ENCODE measurements around the gene PIM2.
"Not testable (repeated sequence)": the region's sequence is repeated elsewhere in the genome, so short reads cannot be mapped to it uniquely, and the experiment has no call there.

PIM2 gene

DNA sequence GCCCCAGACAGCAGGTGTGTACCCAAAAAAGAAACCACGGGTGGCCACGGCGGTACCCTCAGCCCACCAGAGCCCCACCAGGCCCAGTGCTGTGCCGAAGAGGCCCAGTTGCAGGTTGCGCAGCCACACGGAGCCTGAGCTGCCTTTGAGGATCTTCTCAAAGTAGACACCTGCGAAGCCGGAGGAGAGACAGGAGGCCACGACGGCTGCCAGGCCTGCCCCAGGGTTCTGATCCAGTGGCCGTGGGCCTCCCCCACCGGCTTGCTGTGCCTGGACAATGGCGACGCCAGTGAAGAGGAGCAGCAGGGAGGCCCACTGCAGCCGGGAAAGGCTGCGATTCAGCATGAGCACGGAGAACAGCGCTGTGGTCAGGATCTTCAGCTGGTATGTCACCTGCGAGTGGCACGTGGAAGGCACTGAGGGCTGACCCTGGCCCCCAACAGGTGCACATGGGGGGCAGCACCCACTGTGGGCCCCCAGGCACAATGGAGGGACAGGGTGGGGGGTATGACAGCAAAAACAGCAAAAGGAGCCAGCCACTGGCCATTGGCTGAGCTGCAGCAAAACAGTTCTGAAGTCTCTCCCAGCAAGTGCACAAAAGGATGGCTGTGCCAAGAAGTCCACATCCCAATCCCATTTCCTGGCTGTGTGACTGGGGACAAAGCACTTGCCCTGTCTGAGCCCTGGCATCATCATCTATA, 13.6 kb downstream of the PIM2 start:
- DNase-seq (ENCODE audit: low spot score): no peak

DNA sequence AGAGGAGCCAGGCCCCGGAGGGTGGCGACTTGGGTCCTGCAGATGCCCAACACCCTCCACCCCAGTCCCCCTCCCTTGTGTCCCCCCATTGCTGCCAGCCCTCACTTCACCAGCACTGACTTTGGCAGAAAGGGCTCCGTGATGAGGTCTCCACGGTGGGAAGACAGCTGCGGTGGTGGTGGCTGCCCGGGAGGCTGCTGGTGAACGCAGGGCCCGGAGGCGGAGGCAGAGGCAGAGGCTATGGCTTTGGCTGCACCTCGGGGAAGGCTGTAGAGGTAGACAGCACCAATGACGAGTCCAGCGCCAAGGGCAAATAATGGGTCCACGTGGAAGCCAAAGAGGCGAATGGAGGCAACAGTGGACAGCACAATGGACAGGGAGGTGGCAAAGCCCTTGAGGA, 14.2 kb downstream of the PIM2 start:
- DNase-seq (ENCODE audit: low spot score): no peak

DNA sequence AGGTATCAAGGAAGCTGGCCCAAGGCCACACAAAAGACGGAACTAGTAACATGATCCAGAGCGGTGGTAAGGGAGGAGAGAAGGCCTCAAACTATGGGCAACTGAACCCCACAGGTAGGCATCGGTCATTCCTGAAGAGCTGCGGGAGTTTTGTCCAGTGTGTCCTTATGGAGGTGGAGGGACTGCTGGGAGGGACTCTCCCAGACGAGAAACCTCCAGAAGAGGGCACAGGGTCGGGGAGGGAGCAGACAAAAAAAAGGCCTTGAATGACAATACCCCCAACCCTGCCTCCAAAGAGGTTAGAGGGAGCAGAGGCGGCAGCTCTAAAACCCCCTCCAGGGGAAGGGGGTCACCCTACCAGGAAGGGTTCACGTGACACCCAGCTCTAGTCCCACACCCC, 14.6 kb downstream of the PIM2 start:
- no peak for DNase-seq (ENCODE audit: low spot score)

DNA sequence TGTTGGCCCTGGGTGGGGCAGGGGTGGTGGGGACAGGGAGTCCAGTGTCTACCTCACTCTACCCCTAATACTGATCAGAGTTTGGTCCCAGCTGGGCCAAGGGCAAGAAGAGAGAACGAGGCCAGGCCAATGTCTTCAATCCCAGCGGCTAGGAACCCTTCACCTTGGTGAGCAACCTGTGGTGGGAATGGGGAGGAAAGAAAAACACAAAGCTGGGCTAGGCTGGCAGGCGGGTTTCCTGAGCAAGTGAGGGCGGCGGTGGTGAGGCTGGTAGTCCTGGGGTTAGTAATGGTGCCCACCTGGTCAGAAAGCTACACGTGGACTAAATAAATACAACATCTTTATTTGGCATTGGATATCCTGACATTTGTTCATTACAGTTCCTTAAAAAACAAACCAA, 15.5 kb downstream of the PIM2 start:
- DNase-seq (ENCODE audit: low spot score): no peak

DNA sequence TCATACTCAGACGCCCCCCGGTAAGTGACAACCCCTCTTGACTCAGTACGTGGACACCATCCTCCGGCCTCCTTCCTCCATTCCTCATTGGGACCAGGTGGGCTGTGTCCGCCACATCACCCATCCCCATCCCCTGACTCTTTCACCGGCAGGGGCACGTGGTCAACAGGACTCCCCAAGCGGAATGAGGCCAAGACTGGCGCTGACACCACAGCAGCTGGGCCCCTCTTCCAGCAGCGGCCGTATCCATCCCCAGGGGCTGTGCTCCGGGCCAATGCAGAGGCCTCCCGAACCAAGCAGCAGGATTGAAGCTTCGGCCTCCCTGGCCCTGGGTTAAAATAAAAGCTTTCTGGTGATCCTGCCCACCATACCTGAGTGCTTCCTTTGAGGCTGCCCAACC, 16.0 kb downstream of the PIM2 start:
- DNase-seq (ENCODE audit: low spot score): no peak

DNA sequence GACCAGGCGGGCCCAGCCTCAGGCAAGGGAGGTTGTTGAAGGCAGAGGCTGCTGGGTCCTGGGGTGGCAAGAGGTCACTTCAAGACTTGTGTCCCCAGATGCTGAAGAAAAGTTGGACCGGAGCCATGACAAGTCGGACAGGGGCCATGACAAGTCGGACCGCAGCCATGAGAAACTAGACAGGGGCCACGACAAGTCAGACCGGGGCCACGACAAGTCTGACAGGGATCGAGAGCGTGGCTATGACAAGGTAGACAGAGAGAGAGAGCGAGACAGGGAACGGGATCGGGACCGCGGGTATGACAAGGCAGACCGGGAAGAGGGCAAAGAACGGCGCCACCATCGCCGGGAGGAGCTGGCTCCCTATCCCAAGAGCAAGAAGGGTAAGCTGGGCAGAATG, 16.7 kb downstream of the PIM2 start:
- no peak for DNase-seq (ENCODE audit: low spot score)

DNA sequence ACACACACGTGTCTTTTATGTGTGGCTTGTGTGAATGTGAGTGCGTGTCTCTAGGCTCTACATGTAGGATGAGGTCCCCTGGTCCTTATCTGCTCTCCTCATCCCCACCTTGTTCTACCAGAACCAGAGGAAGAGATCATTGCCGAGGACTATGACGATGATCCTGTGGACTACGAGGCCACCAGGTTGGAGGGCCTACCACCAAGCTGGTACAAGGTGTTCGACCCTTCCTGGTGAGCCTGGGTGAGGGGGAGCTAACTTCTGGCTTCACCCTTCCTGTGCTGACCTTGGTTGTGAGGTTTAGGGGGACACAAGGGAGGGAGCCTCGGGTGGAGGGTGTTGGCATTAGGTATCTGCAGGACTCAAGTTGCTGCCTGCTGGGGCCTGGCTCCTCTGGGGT, 17.8 kb downstream of the PIM2 start:
- DNase-seq (ENCODE audit: low spot score): no peak

DNA sequence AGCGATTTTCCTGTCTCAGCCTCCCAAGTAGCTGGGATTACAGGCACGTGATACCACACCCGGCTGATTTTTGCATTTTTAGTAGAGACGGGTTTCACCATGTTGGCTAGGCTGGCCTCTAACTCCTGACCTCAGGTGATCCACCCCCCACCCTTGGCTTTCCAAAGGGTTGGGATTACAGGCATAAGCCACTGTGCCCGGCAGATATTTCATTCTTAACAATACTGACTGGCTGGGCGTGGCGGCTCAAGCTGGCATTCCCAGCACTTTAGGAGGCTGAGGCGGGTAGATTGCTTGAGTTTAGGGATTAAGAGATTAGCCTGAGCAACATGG, 19.8 kb downstream of the PIM2 start:
- no peak for DNase-seq (ENCODE audit: low spot score)

DNA sequence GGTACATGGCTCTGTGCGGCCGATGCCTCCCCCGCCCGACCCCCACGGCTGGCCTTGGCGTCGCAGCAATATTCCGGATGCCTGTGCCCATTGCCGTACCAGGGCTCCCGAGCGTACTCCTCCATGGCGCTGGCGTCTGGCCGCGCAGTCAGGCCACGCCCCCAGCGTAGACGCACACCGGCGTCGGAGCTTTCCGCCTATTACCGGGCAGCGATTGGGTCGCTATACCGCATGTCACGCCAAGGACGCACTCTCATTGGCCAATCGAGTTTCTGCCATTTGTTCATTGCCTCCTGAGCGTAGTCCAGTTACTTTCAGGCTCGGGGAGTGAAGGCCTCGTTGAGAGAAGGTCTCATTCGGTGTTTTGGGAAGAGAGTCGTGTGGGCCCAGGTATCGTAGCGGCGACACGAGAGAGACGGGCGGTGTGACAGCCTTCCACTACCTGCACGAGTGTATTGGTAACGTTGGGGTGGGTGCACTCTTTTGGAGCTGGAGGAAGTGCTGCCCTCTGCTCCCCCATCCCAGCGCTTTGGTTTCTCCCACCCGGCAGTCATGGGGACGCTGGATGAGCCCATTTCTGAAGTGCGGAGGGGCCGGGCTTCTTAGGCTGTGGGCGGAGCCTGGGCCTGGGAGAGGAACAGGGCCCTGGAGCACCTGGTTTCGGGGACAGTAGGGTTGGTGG, 21.1 kb downstream of the PIM2 start, which contains the start of the genes PQBP1 and TIMM17B:
TSS of gene PQBP1 (plus strand) at position 306 of the 682 bp plus-strand sequence. CDS start 580 bp downstream, outside the sequence.
TSS of gene TIMM17B (minus strand) at position 144 of the 682 bp plus-strand sequence. CDS start at position 125, 19 bp downstream.
- peak; percentile 88 for DNase-seq (ENCODE audit: low spot score)

DNA sequence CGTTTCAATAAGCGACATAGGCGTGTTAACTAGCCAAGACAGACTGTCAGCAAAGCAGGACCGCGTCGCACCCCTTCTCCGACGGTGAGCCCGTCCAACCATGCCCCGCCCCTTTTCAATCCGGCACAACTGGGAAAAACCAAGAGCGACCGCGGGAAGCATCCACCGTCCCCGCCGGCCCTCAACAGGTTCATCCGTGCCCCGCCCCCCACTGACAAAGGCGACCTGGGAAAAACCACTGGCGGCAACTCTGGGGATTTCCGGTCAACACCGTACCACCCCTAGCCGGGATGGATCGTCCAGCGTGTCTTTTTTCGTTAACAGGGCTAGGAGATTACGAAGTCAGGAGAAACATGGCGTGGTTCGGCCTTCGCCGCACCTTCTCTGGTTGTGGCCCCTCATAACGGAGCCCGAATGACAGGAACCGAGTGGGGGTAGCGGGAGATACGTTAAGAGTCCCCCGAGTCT, 21.6 kb downstream of the PIM2 start:
- DNase-seq (ENCODE audit: low spot score): peak; percentile 25

DNA sequence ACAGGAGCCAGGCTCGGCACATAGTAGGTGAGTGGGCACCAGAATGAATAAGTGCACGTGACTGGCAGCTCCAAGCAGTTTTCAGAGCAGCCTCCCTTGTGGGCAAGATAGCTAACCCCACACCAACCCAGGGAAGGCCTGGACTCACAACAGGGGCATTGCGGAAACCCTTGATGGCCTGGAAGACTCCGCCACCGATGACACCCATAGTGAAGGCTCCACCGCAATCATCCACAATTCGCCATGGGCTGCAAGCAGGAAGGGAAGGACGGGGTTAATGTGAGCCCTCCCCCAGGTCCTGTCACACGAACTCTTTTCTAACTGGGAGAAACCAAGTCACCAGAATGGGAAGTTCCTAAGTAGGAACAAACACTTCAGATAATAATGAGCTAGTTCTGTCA, 22.2 kb downstream of the PIM2 start:
- DNase-seq (ENCODE audit: low spot score): no peak

DNA sequence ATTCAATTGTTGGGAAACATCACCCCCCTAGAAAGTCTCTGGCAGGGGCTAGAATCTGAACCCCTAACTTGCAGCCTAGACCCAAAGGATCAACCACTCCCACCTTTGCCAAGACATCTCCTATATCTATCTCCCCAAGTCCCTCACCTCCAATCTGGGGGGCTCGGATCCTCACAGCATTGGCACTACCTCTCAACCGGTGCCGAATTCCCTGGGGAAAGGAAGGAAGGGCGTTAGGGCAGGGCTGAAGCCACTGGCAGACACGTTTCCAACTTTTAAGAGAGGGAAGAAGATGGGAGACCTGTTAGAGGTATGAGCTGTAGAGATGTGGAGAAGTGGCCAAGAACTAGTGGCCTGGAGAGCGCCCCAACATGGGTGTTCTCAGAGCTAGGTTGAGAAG, 23.9 kb downstream of the PIM2 start:
- no peak for DNase-seq (ENCODE audit: low spot score)

DNA sequence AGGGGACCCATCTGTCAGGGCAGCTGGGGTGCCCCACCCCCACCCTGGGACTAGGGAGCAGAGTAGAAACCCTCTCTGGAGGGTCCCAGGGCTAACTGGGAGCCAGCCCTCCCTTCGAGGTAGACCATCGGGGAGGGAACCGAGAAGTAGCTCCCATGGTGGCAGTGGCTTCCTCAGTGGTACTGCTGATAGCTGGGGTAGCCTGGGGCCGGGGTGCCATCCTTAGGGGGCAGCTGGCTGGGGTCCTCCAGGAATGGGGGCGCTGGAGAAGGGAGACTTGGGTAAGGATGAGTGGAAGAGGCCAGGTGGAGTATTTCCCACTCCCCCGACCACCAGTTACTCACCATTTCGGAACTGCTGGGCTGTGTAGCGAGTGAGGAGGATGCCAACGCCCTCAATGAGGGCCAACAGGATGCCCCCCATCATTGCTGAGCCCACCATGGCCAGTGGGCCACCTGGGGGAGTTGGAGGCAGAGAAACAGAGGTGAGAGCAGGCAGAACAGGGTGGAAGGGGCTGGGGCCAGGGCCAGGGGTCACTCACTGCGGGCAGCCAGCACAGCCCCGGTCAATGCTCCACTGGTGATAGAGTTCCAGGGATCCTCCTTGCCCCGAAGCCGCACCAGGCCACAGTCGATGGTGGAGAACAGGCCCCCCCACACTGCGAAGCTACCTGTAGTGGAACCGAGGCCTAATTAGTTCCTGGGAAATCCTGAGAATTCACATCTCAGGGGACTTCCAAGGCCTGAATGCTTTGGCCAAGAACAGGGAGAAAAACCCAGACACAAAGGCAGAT, 25.1 kb downstream of the PIM2 start:
- no peak for DNase-seq (ENCODE audit: low spot score)

DNA sequence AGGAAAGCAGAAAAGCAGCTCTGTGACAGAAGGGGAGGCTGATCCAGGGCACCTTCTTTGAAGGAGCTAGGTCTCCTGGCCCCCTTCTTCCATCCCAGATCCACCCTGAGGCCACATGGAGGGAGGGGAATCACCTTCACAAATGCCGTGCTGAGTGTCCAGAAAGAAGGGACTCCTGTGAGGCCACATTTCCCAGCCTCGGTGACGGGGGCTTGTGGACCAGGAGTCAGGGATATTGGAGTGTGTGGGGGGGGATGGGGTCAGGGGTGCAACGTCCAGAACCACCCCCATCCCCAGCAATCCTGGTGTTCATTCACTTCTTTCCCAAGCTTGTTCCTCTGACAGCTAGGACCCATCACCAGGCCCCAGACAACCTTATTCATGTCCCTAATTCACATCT, 25.9 kb downstream of the PIM2 start:
- DNase-seq (ENCODE audit: low spot score): no peak

DNA sequence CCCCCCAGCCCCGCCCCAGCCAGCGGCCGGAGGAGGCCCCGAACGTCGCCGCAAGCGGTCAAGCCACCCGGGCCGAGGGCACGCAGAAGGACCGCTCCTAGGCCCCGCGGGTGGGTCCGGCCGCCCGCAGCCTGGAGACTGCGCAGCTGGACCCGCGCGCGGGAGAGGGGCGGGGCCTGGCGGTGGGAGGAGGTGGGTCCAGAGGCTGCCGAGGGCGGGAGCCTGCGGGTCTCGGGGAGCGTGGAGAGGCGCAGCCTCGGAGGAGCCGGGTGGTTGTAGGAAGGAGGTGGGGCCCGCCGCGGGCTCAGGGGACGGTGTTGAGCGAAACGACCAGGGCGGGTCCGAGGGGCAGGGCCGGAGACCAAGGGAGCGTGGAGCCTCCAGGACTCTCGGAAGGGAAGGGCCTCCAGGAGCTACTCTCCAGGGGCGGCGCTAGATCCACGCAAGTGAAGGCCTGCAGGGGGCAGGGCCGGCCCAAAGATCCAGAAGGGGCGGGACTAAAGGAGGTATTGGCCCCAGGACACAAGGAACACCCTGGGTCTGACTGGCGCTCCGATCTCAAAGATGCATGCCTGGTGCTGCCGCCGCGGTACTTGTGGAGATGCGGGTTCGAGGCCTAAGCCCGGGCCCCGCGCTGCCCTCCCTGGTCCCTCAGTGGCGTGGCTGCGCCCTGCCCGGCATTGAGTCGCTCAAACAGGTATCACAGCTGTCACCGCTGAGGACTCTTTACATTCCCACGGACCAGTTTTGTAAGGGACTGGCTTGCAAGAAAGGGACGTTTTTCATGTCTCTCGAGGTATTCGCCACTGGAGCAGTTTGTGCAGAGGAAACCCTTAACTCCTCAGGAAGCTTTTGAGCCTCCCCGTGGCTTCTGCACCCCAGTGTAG, 27.2 kb downstream of the PIM2 start:
- DNase-seq (ENCODE audit: low spot score): peak; percentile 59

DNA sequence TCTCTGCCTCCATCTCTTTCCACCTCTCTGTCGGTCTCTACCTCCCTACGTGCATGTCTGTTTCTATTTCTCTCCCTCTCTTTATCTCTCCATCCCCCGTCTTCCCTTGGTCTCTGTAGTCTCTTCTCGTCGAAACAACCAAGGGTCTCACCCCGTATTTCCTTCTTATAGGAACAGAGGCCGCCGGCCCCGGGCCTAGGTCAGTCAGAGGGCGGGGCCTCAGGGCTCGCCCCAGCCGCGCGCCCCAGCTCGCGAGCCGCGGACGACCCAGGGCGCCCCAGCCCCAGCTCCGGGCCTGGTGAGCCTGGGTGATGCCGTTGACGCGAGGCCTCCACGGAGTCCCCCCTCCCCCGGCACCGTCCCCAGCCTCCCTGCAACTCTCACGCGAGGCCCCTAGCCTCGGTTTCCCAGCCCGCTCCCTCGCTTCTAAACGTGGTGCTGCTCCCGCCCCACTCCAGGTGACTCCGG, 27.9 kb downstream of the PIM2 start:
- no peak for DNase-seq (ENCODE audit: low spot score)

DNA sequence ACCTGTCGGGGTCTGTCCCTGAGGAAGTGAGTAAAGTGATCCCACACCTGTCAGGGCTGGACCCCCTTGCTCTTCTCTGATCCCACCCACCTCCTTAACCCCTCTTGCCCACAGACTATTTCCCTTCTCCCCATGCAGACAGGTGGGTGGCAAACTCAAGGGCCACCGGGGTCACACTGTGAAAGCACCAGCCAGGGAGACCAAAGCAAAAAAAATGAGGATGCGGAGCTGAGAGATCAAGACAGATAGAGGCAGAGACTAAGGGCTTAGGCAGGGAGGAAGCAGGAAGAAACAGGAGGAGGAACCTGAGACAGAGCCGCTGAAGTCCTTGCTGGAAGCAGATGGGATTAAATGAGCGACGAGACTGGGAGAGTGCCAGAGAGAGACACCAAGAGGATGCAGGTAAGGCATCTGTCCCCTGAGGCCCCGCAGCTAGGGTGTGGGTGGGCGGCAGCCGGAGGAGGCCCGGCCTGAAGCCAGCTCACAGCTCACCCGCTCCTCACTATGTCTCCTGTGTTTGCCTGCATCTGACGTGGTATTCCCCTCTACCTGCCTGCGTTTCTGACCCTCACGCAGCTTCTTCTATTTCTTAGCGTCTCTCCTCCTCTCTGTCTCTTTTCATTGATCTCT, 28.4 kb downstream of the PIM2 start:
- no peak for DNase-seq (ENCODE audit: low spot score)

DNA sequence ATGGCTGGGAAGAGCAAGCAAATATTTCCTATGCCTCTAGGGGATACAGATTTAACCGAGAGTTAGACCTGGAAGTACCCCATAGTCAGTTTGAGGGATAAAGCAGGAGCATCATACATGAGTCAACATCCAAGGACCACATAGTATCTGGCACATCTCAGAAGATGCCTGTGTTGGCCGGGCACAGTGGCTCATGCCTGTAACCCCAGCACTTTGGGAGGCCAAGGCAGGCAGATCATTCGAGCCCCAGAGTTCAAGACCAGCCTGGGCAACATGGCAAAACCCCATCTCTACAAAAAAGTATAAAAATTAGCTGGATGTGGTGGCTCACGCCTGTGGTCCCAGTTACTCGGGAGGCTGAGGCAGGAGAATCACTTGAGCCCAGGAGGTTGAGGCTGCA, 32.2 kb downstream of the PIM2 start:
- not testable (repeated sequence) for DNase-seq (ENCODE audit: low spot score)

DNA sequence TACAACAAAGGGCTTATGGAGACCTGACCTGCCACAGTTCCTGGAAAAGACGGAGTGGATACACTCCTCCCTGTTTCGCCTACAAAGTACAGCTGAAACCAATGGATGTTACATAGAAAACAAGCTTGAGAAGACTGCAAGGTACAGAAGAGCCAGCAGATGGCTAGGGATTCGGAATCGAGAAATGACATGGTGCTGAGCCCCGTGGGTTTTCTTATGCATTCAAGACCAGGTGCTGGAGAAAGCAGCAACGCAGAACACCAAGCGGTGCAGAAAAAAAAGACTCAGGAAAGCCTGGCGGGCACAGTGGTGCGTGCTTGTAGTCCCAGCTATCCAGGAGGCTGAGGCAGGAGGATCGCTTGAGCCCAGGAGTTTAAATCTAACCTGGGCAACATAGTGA, 35.1 kb downstream of the PIM2 start:
- no peak for DNase-seq (ENCODE audit: low spot score)

DNA sequence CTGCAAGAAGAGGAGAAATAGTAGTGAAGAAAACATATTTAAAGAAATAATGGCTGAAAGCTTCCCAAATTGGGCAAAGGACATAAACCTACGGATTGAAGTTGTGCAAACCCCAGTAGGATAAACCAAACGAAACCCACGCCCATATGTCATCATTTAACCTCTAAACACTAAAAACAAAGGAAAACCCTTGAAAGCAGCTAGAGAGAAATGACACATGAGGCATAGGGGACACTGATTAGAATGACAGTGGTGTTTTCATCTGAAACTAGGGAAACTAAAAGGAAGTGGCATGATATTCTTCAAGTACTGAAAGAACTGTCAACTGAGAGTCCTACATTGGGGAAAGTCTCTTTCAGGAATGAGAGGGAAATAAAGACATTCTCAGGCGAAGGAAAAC, 41.9 kb downstream of the PIM2 start:
- DNase-seq (ENCODE audit: low spot score): not testable (repeated sequence)

DNA sequence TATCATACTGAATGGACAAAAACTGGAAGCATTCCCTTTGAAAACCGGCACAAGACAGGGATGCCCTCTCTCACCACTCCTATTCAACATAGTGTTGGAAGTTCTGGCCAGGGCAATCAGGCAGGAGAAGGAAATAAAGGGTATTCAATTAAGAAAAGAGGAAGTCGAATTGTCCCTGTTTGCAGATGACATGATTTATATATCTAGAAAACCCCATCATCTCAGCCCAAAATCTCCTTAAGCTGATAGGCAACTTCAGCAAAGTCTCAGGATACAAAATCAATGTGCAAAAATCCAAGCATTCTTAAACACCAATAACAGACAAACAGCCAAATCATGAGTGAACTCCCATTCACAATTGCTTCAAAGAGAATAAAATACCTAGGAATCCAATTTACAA, 46.8 kb downstream of the PIM2 start:
- DNase-seq (ENCODE audit: low spot score): not testable (repeated sequence)
